HEK293T (cell line): ENCODE data around the gene DCAF17.

ENCODE experiments used
- CTCF ChIA-PET: fragments of 350-600 bp; formaldehyde crosslinking; extraction: SDS; loops from one replicate; lab custom pipeline; 2021; ENCODE audit warnings: antibody characterized with exemption, inconsistent platforms; lab: Yijun Ruan, JAX
- POLR2A ChIA-PET: fragments of 350-600 bp; formaldehyde crosslinking; extraction: SDS; loops from one replicate; lab custom pipeline; 2020; ENCODE audit warnings: antibody characterized with exemption, inconsistent platforms; lab: Yijun Ruan, JAX
- DNase-seq: peaks from one replicate; pipeline ENCODE4 v3.0.0; 2012; ENCODE audit warnings: mixed read lengths; ENCODE audit errors: extremely low spot score
- ARNT ChIP-seq: fragments of 450-650 bp; IDR thresholded peaks from 2 replicates; pipeline ENCODE4 v1.6.1; 2017; ENCODE audit warnings: mild to moderate bottlenecking
- BHLHE40 ChIP-seq: fragments of 450-650 bp; IDR thresholded peaks from 2 replicates; pipeline ENCODE4 v1.6.1; 2016; ENCODE audit warnings: mild to moderate bottlenecking, moderate library complexity, borderline replicate concordance
- CTBP1 ChIP-seq: fragments of 450-650 bp; IDR thresholded peaks from 2 replicates; pipeline ENCODE4 v1.6.1; 2016; ENCODE audit warnings: borderline replicate concordance
- ELF4 ChIP-seq: fragments of 450-650 bp; IDR thresholded peaks from 2 replicates; pipeline ENCODE4 v1.6.1; 2017; ENCODE audit warnings: antibody characterized with exemption
- FOXA1 ChIP-seq: fragments of 450-650 bp; IDR thresholded peaks from 2 replicates; pipeline ENCODE4 v1.6.1; 2016; ENCODE audit warnings: mild to moderate bottlenecking
- FOXK2 ChIP-seq: fragments of 450-650 bp; IDR thresholded peaks from 2 replicates; pipeline ENCODE4 v1.6.1; 2016; ENCODE audit warnings: mild to moderate bottlenecking
- FOXM1 ChIP-seq: fragments of 450-650 bp; IDR thresholded peaks from 2 replicates; pipeline ENCODE4 v1.6.1; 2017; ENCODE audit warnings: mild to moderate bottlenecking, borderline replicate concordance
- HDGF ChIP-seq: fragments of 450-650 bp; IDR thresholded peaks from 2 replicates; pipeline ENCODE4 v1.6.1; 2017; ENCODE audit warnings: antibody characterized with exemption, borderline replicate concordance
- L3MBTL2 ChIP-seq: fragments of 450-650 bp; conservative IDR thresholded peaks from 2 replicates; pipeline ENCODE4 v1.6.1; 2016; ENCODE audit warnings: mild to moderate bottlenecking
- LEF1 ChIP-seq: fragments of 450-650 bp; IDR thresholded peaks from 2 replicates; pipeline ENCODE4 v1.6.1; 2017; ENCODE audit warnings: mild to moderate bottlenecking, borderline replicate concordance
- NFRKB ChIP-seq: fragments of 450-650 bp; IDR thresholded peaks from 2 replicates; pipeline ENCODE4 v1.6.1; 2016; ENCODE audit warnings: mild to moderate bottlenecking, moderate library complexity
- PKNOX1 ChIP-seq: fragments of 450-650 bp; IDR thresholded peaks from 2 replicates; pipeline ENCODE4 v1.6.1; 2016
- SP1 ChIP-seq: fragments of 450-650 bp; IDR thresholded peaks from 2 replicates; pipeline ENCODE4 v1.6.1; 2017
- SUZ12 ChIP-seq: fragments of 450-650 bp; IDR thresholded peaks from 2 replicates; pipeline ENCODE4 v1.6.1; 2016; ENCODE audit warnings: mild to moderate bottlenecking
- TARDBP ChIP-seq: fragments of 450-650 bp; IDR thresholded peaks from 2 replicates; pipeline ENCODE4 v1.6.1; 2016
- ZNF384 ChIP-seq: fragments of 450-650 bp; IDR thresholded peaks from 2 replicates; pipeline ENCODE4 v1.6.1; 2016

The DCAF17 gene

GRCh38 chr2:171514908-171515582 lies 81.0 kb downstream of the DCAF17 start:
- POLR2A ChIA-PET, result no interaction called here
- CTCF ChIA-PET, result no interaction called here
- no peak for TF ChIP-seq ARNT
- TF ChIP-seq L3MBTL2, result no peak
- TF ChIP-seq HDGF, result no peak
- no peak for TF ChIP-seq SP1
- no peak for TF ChIP-seq CTBP1
- TF ChIP-seq FOXM1, result no peak
- TF ChIP-seq PKNOX1, result no peak
- TF ChIP-seq FOXK2, result no peak
- no peak for TF ChIP-seq LEF1
- TF ChIP-seq SUZ12, result no peak
- no peak for TF ChIP-seq BHLHE40
- no peak for TF ChIP-seq ELF4
- no peak for TF ChIP-seq FOXA1
- no peak for TF ChIP-seq NFRKB
- TF ChIP-seq TARDBP, result no peak
- TF ChIP-seq ZNF384, result no peak

GRCh38 chr2:171515672-171516298 lies 81.8 kb downstream of the DCAF17 start:
- ChIA-PET POLR2A (no interaction called here), CTCF (no interaction called here)
- DNase-seq, result no peak
- TF ChIP-seq ELF4, result no peak
- no peak for TF ChIP-seq HDGF
- no peak for TF ChIP-seq SUZ12
- no peak for TF ChIP-seq NFRKB
- TF ChIP-seq TARDBP, result no peak
- TF ChIP-seq CTBP1, result no peak
- no peak for TF ChIP-seq L3MBTL2
- no peak for TF ChIP-seq PKNOX1
- no peak for TF ChIP-seq BHLHE40
- no peak for TF ChIP-seq ZNF384
- no peak for TF ChIP-seq FOXA1

More at GRCh38 chr2:171514908-171515582, 81.0 kb downstream of the DCAF17 start:
- DNase-seq, result no peak

GRCh38 chr2:171516793-171517192 lies 82.8 kb downstream of the DCAF17 start:
- ChIA-PET POLR2A (no interaction called here), CTCF (no interaction called here)
- DNase-seq, result no peak
- TF ChIP-seq FOXA1 (no peak), BHLHE40 (no peak), FOXM1 (no peak), CTBP1 (no peak), SUZ12 (no peak), ARNT (no peak), LEF1 (no peak), SP1 (no peak), TARDBP (no peak), HDGF (no peak), ELF4 (no peak), FOXK2 (no peak), NFRKB (no peak), PKNOX1 (no peak), ZNF384 (no peak)

- DNase-seq, result no peak
- no peak for TF ChIP-seq HDGF
- TF ChIP-seq FOXK2, result no peak
- TF ChIP-seq NFRKB, result no peak
- no peak for TF ChIP-seq ELF4
- TF ChIP-seq FOXA1, result no peak
- no peak for TF ChIP-seq LEF1
- no peak for TF ChIP-seq BHLHE40
- no peak for TF ChIP-seq PKNOX1
- TF ChIP-seq ARNT, result no peak
- no peak for TF ChIP-seq L3MBTL2
- no peak for TF ChIP-seq FOXM1
- no peak for TF ChIP-seq TARDBP
- TF ChIP-seq SP1, result no peak
- TF ChIP-seq SUZ12, result no peak
- no peak for TF ChIP-seq CTBP1
- no peak for TF ChIP-seq ZNF384
- ChIA-PET POLR2A (no interaction called here), CTCF (no interaction called here)
These were observed 86.4 kb downstream of the DCAF17 start for GRCh38 chr2:171520471-171520870.
